Measurements from ENCODE around the gene NXN.
"Not testable (repeated sequence)": the region's sequence is repeated elsewhere in the genome, so short reads cannot be mapped to it uniquely, and the experiment has no call there.

Gene NXN

GRCh38 chr17:978103-979093 lies 1.2 kb downstream of the NXN start:
- DNase-seq: peak in 1 of 2 experiments; percentile 45

GRCh38 chr17:977166-977565 lies 2.4 kb downstream of the NXN start:
- DNase-seq: no peak

GRCh38 chr17:976312-976711 lies 3.3 kb downstream of the NXN start:
- DNase-seq: no peak

- DNase-seq: no peak
Measured at GRCh38 chr17:975371-975915, 4.1 kb downstream of the NXN start.

- DNase-seq: not testable (repeated sequence)
Measured at GRCh38 chr17:974778-975177, 4.8 kb downstream of the NXN start.

- no peak for DNase-seq
Measured at GRCh38 chr17:973053-973452, 6.5 kb downstream of the NXN start.

GRCh38 chr17:971861-972260 lies 7.7 kb downstream of the NXN start:
- DNase-seq: not testable (repeated sequence)

GRCh38 chr17:970364-970763 lies 9.2 kb downstream of the NXN start:
- DNase-seq: no peak

- DNase-seq: no peak
Measured at GRCh38 chr17:969811-970355, 9.7 kb downstream of the NXN start.

GRCh38 chr17:968812-969730 lies 10.5 kb downstream of the NXN start:
- no peak for DNase-seq

- no peak for DNase-seq
Measured at GRCh38 chr17:967122-967521, 12.5 kb downstream of the NXN start.

GRCh38 chr17:965311-965989 lies 14.1 kb downstream of the NXN start:
- DNase-seq: no peak

GRCh38 chr17:964876-965275 lies 14.7 kb downstream of the NXN start:
- DNase-seq: peak; percentile 84 to 92

- DNase-seq: no peak
Measured at GRCh38 chr17:962670-963069, 16.9 kb downstream of the NXN start.

- no peak for DNase-seq
Measured at GRCh38 chr17:962166-962565, 17.4 kb downstream of the NXN start.

- no peak for DNase-seq
Measured at GRCh38 chr17:958712-959451, 20.7 kb downstream of the NXN start.

GRCh38 chr17:957856-958421 lies 21.6 kb downstream of the NXN start:
- DNase-seq: no peak

GRCh38 chr17:956905-957304 lies 22.7 kb downstream of the NXN start:
- peak in 1 of 2 experiments; percentile 61 for DNase-seq

- DNase-seq: no peak
Measured at GRCh38 chr17:954431-955164, 25.0 kb downstream of the NXN start.

- no peak for DNase-seq
Measured at GRCh38 chr17:953767-954166, 25.8 kb downstream of the NXN start.
